ENCODE measurements around the gene C19orf33. TPM values are rescaled to one million over a fixed set of nuclear protein-coding genes. Genes with fewer than 3 reads are reported as not detected.

Gene C19orf33
- total and polyA plus RNA-seq, 9 of the 15 experiments (the other 6 are each of a cell fraction or from before 2014, with no cell fraction given) = 3.2 TPM; not detected in 8

- TF ChIP-seq CGGBP1 (CRISPR knock-in tag; IDR thresholded peaks at IDR 0.05) (no peak), THRA (IDR thresholded peaks at IDR 0.05) (no peak), TAF15 (IDR thresholded peaks at IDR 0.05; ENCODE audit: low read depth, low read length) (no peak), PURB (CRISPR knock-in tag; IDR thresholded peaks at IDR 0.05; ENCODE audit: low read depth) (no peak), POLR3A (IDR thresholded peaks at IDR 0.05; ENCODE audit: borderline replicate concordance, extremely low read depth, insufficient read depth, insufficient read length) (no peak), BHLHE40 (IDR thresholded peaks at IDR 0.05; ENCODE audit: low read length) (peak; percentile 27; the same call in 1 of the 2 replicates), GTF3C2 (IDR thresholded peaks at IDR 0.05; ENCODE audit: borderline replicate concordance, extremely low read depth, insufficient read length) (no peak), HMGN3 (IDR thresholded peaks at IDR 0.05; ENCODE audit: borderline replicate concordance, extremely low read depth, insufficient read length, low read depth, low read length) (peak; percentile 54), ZNF324 (CRISPR knock-in tag; IDR thresholded peaks at IDR 0.05) (no peak), ZNF146 (CRISPR knock-in tag; IDR thresholded peaks at IDR 0.05; ENCODE audit: unreplicated experiment) (peak; percentile 3), FOXP1 (CRISPR knock-in tag; IDR thresholded peaks at IDR 0.05) (no peak), MNT (conservative IDR thresholded peaks at IDR 0.05) (peak; percentile 69 to 89), CREM (IDR thresholded peaks at IDR 0.05; ENCODE audit: low read depth) (no peak), SOX6 (IDR thresholded peaks at IDR 0.05) (no peak), THRAP3 (IDR thresholded peaks at IDR 0.05; ENCODE audit: borderline replicate concordance) (peak; percentile 89), CHD4 (IDR thresholded peaks at IDR 0.05; ENCODE audit: insufficient read depth, insufficient replicate concordance, low read depth, low read length, poor library complexity, severe bottlenecking) (no peak), GATAD2B (IDR thresholded peaks at IDR 0.05; ENCODE audit: borderline replicate concordance) (no peak)
- TF ChIP-seq, protein P1, sequence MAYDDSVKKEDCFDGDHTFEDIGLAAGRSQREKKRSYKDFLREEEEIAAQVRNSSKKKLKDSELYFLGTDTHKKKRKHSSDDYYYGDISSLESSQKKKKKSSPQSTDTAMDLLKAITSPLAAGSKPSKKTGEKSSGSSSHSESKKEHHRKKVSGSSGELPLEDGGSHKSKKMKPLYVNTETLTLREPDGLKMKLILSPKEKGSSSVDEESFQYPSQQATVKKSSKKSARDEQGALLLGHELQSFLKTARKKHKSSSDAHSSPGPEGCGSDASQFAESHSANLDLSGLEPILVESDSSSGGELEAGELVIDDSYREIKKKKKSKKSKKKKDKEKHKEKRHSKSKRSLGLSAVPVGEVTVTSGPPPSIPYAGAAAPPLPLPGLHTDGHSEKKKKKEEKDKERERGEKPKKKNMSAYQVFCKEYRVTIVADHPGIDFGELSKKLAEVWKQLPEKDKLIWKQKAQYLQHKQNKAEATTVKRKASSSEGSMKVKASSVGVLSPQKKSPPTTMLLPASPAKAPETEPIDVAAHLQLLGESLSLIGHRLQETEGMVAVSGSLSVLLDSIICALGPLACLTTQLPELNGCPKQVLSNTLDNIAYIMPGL (CRISPR knock-in tag; IDR thresholded peaks at IDR 0.05) = no peak
These were observed 32.7 kb downstream of the C19orf33 start (continued) for GRCh38 chr19:38336638-38337359.

All from K562 (cell line).